GM12875 (cell line): ENCODE data around the gene MAPKAPK2.

Experiments
- H3K4me3 ChIP-seq: one replicate; pipeline ENCODE4 v1.5.1; 2011; ENCODE audit warnings: low read depth, low read length, control low read depth
- CTCF ChIP-seq: IDR thresholded peaks from 2 replicates; pipeline ENCODE4 v1.5.1; 2011; ENCODE audit warnings: low read depth, mild to moderate bottlenecking, control low read depth, inconsistent platforms, low read length, moderate library complexity, borderline replicate concordance; ENCODE audit not compliant: insufficient read depth

The MAPKAPK2 gene

GRCh38 chr1:206646504-206646903 lies 38.2 kb upstream of the MAPKAPK2 start:
- no peak for TF ChIP-seq CTCF
- H3K4me3 ChIP-seq: no peak overlapping the region

GRCh38 chr1:206647224-206647623 lies 37.5 kb upstream of the MAPKAPK2 start:
- H3K4me3 ChIP-seq: no peak overlapping the region
- no peak for TF ChIP-seq CTCF

- no peak for TF ChIP-seq CTCF
- no peak overlapping the region for H3K4me3 ChIP-seq
Observed at GRCh38 chr1:206649261-206649921, 35.3 kb upstream of the MAPKAPK2 start.

GRCh38 chr1:206651014-206651413 lies 33.7 kb upstream of the MAPKAPK2 start:
- no peak for TF ChIP-seq CTCF
- H3K4me3 ChIP-seq: no peak overlapping the region

- H3K4me3 ChIP-seq: no peak overlapping the region
- no peak for TF ChIP-seq CTCF
Observed at GRCh38 chr1:206651958-206652890, 32.5 kb upstream of the MAPKAPK2 start.

- no peak for TF ChIP-seq CTCF
- H3K4me3 ChIP-seq: no peak overlapping the region
Observed at GRCh38 chr1:206653715-206654459, 30.8 kb upstream of the MAPKAPK2 start.

GRCh38 chr1:206654828-206655227 lies 29.9 kb upstream of the MAPKAPK2 start:
- TF ChIP-seq CTCF: no peak
- H3K4me3 ChIP-seq: no peak overlapping the region
